Measurements from ENCODE around the gene FOSL2. TPM values are rescaled to one million over a fixed set of nuclear protein-coding genes. Genes with fewer than 3 reads are reported as not detected.

FOSL2 gene
- total RNA-seq, 1 experiment from 2014 or later, result 12.2 TPM

DNA sequence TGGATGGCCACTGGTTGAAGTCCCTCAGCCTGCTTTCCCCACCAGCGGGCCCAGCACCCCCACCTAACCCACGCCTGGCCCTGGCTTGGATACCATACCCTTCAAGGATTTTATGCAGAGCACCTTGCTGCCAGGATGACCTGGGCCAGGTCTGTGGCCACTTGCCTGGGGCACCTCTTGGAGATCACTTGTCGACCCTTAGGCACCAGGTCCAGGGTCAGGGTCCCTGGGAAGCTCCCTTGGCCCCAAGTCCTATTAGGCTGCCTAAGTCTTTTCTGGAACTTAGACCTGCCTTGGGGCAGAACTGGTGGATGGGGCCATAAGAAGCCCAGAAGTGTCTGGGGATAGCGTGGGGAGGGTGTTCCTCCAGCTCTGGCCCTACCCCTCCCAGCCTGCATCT, 39.1 kb downstream of the FOSL2 start:
- H3K4me1 ChIP-seq (ENCODE audit: insufficient read depth, low read length, poor library complexity, severe bottlenecking), result no peaks in the 10 kb centered on the region
- H3K36me3 ChIP-seq (ENCODE audit: insufficient read depth, low read length, poor library complexity, severe bottlenecking), result no peaks in the 10 kb centered on the region
- no peak for DNase-seq (ENCODE audit: low spot score)
- ChIA-PET POLR2A (ENCODE audit: low non-redundant PET) (no interaction called here), CTCF (no interaction called here)
- TF ChIP-seq, protein P1, sequence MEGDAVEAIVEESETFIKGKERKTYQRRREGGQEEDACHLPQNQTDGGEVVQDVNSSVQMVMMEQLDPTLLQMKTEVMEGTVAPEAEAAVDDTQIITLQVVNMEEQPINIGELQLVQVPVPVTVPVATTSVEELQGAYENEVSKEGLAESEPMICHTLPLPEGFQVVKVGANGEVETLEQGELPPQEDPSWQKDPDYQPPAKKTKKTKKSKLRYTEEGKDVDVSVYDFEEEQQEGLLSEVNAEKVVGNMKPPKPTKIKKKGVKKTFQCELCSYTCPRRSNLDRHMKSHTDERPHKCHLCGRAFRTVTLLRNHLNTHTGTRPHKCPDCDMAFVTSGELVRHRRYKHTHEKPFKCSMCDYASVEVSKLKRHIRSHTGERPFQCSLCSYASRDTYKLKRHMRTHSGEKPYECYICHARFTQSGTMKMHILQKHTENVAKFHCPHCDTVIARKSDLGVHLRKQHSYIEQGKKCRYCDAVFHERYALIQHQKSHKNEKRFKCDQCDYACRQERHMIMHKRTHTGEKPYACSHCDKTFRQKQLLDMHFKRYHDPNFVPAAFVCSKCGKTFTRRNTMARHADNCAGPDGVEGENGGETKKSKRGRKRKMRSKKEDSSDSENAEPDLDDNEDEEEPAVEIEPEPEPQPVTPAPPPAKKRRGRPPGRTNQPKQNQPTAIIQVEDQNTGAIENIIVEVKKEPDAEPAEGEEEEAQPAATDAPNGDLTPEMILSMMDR (conservative IDR thresholded peaks at IDR 0.05; ENCODE audit: low read depth, low read length), result no peak
- TF ChIP-seq EZH2 (IDR thresholded peaks at IDR 0.05; ENCODE audit: borderline replicate concordance, low read depth, low read length, poor library complexity, severe bottlenecking), result no peak
- intact Hi-C loops (cut with micrococcal nuclease; ENCODE audit: unreplicated experiment), result no loop called here
- no peak overlapping the region for H3K4me3 ChIP-seq (ENCODE audit: low read depth, low read length, poor library complexity, severe bottlenecking)
- no peaks in the 10 kb centered on the region for H3K27me3 ChIP-seq (replicated peaks; ENCODE audit: insufficient read depth, low read depth, low read length, poor library complexity)
- BruUV-seq (replicated peaks), result no TSS peak
- H3K27ac ChIP-seq (ENCODE audit: low read depth, low read length, poor library complexity, severe bottlenecking), result no peak overlapping the region
- H3K9me3 ChIP-seq (ENCODE audit: low read depth, low read length, poor library complexity, severe bottlenecking), result no peaks in the 10 kb centered on the region

DNA sequence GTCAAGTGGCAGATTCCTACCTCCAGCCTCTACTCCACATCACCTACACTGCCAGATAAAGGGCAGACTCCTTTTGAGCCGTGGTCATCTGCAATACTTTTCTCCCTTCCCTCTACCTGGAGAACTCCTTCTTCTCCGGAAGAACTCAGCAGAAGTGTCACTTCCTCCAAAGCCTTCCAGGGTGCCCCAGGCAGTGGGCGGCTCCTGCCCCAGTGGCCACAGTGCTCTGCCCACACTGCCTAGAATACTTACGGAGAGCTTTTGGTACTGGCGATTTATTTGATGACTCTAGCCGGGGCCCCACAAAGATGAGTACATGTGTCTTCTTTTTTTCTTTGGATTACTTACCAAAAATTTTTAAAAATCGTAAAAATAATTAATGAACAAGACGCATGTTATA, 39.7 kb downstream of the FOSL2 start:
- Histone ChIP-seq H3K4me3 (ENCODE audit: low read depth, low read length, poor library complexity, severe bottlenecking) (no peak overlapping the region), H3K27me3 (replicated peaks; ENCODE audit: insufficient read depth, low read depth, low read length, poor library complexity) (no peaks in the 10 kb centered on the region), H3K4me1 (ENCODE audit: insufficient read depth, low read length, poor library complexity, severe bottlenecking) (no peaks in the 10 kb centered on the region), H3K36me3 (ENCODE audit: insufficient read depth, low read length, poor library complexity, severe bottlenecking) (no peaks in the 10 kb centered on the region), H3K9me3 (ENCODE audit: low read depth, low read length, poor library complexity, severe bottlenecking) (no peaks in the 10 kb centered on the region), H3K27ac (ENCODE audit: low read depth, low read length, poor library complexity, severe bottlenecking) (no peak overlapping the region)
- ChIA-PET CTCF (no interaction called here), POLR2A (ENCODE audit: low non-redundant PET) (no interaction called here)
- DNase-seq (ENCODE audit: low spot score), result no peak
- intact Hi-C loops (cut with micrococcal nuclease; ENCODE audit: unreplicated experiment), result no loop called here
- no TSS peak for BruUV-seq (replicated peaks)
- no peak for TF ChIP-seq EZH2 (IDR thresholded peaks at IDR 0.05; ENCODE audit: borderline replicate concordance, low read depth, low read length, poor library complexity, severe bottlenecking)
- TF ChIP-seq, protein P1 (conservative IDR thresholded peaks at IDR 0.05; ENCODE audit: low read depth, low read length), result no peak

DNA sequence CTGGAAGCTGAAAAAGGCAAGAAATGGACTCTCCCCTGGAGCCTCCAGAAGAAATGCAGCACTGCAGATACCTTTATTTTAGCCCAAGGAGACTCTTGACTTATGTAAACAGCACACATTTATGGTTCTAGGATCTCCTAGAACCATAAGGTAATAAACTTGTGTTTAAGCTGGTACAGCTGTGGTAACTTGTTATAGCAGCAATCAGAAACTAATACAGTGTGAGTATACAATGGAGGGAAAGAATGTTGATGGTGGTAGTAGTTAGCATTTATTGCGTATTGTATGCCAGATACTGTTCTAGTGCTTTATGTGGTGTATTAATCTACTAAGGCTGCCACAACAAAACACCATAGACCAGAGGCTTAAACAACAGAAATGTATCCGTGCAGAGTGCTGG, 40.6 kb downstream of the FOSL2 start:
- CTCF ChIA-PET, result interaction anchor here (0.7 kb wide), 1 partner anchor 19 kb away, joined by 3 read pairs; no protein-coding TSS in a partner anchor
- TF ChIP-seq EZH2 (IDR thresholded peaks at IDR 0.05; ENCODE audit: borderline replicate concordance, low read depth, low read length, poor library complexity, severe bottlenecking), result no peak
- TF ChIP-seq, protein P1 (conservative IDR thresholded peaks at IDR 0.05; ENCODE audit: low read depth, low read length), result no peak
- BruUV-seq (replicated peaks), result no TSS peak
- Histone ChIP-seq H3K27ac (ENCODE audit: low read depth, low read length, poor library complexity, severe bottlenecking) (no peak overlapping the region), H3K27me3 (replicated peaks; ENCODE audit: insufficient read depth, low read depth, low read length, poor library complexity) (no peaks in the 10 kb centered on the region), H3K9me3 (ENCODE audit: low read depth, low read length, poor library complexity, severe bottlenecking) (no peaks in the 10 kb centered on the region), H3K4me1 (ENCODE audit: insufficient read depth, low read length, poor library complexity, severe bottlenecking) (no peaks in the 10 kb centered on the region), H3K36me3 (ENCODE audit: insufficient read depth, low read length, poor library complexity, severe bottlenecking) (no peaks in the 10 kb centered on the region), H3K4me3 (ENCODE audit: low read depth, low read length, poor library complexity, severe bottlenecking) (no peak overlapping the region)
- POLR2A ChIA-PET (ENCODE audit: low non-redundant PET), result no interaction called here
- DNase-seq (ENCODE audit: low spot score), result no peak
- intact Hi-C loops (cut with micrococcal nuclease; ENCODE audit: unreplicated experiment), result no loop called here

Measured in A673 (cell line).